ENCODE measurements around the gene NEUROD6.

The NEUROD6 gene

DNA sequence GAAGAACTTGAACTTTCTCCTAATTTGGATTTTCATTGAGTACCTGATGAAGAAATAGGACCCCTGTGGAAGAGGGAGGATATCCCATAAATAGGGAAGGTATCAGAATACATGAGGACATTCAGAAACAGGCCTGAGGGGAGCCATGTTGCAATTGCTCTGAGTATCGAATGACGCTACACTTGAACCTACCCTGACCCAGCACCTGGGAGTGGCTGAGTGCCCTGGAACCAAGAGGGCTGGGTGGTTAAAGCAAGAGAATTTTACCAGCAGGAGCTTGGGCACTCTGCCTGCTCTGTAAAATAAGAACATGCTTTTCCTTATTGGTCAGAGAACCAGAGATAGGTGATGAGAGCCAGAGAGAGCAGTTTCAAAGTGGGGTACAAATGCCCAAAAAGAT is 7.2 kb downstream of the NEUROD6 start:
- DNase-seq (ENCODE audit: low spot score) = no peak

DNA sequence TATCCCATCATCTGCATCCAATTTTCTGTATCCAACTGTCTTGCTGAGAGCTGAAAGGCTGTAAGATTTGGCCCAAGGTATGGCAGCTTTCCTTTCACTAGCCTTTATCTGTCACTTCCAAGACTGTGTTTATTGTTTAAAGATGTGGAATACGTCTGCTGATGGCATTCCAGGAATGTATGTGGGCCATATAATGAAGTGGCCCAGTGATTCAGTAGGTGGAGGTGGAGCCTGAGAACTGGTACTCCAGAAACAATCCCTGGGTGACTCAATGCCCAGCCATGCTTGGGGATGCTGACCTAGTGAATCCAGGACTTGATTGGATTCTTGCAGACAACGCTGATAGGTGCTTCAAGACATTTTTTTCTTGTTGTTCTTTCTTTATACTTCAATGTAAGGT is 13.5 kb downstream of the NEUROD6 start:
- no peak for DNase-seq (ENCODE audit: low spot score)

DNA sequence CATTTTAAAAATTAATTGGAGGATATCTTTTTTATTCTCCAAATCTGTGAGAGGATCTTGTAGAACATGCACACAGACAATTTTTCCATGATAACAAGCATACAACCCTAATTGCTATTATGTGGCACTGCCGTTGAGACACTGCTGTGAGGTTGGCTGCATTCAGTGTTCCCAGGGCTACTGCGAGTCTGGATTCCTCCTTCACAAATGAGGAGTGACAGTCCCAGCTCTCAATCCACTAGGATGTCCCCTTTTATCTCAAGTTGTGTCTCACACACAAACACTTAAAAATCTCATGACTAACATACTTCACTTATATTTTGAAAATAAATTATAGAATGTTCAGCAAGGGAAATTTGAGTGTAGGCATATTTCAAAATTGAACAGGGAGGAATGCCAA is 14.1 kb downstream of the NEUROD6 start:
- no peak for DNase-seq (ENCODE audit: low spot score)

DNA sequence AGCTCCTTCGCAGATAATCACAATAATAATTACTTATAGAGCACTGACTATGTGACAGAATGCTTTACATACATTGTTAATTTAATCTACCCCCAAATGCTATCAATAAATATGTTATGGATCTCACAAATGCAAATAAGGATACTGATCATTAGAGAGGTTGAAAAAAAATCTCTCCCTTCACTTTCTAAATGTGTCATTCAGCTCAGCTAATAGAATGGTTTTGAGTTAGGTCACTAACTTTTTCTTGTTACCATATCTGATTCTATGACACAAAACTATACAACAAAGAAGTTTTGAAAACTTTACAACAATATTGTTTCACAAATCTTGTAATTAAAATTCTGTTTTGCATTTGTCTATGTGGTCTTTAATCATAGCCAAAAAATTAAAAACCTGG is 17.4 kb downstream of the NEUROD6 start:
- no peak for DNase-seq (ENCODE audit: low spot score)

DNA sequence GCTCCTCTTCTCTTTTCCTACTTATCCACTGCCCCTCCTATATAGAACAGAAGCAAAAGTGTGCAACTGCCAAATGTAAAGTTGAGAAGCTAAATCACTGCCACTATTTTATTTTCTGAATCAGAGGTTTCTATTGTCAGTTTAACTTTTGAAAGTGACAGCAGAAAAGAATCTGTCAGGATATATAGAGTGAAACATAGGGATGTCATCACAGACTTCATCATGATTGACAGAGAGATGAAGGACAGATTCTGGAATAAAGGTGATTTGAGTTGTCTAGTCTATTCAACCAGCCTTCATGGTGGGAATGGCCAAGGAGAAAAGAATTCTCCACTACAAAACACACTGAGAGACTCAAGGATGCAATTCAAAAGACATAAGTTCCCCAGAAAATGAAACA is 19.9 kb downstream of the NEUROD6 start:
- DNase-seq (ENCODE audit: low spot score) = no peak

DNA sequence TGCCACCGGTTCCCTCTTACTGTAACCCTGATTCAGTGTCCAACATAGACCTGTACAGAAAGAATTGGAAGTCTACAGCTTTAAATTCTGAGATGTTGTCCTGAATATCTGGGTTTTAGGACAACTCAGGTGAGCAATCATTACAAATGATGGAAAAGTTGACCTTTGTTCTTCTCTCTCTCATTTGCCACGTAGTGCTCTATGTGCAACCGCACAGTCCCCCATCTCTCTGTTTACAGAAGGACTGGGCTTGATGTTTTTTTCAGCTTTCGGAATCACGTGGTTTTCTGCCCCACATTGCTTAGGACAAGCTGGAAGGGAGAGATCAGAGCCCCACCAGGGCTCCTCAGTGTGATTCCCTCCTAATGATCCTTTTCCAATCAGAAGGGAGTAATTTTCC is 22.2 kb downstream of the NEUROD6 start:
- no peak for DNase-seq (ENCODE audit: low spot score)

DNA sequence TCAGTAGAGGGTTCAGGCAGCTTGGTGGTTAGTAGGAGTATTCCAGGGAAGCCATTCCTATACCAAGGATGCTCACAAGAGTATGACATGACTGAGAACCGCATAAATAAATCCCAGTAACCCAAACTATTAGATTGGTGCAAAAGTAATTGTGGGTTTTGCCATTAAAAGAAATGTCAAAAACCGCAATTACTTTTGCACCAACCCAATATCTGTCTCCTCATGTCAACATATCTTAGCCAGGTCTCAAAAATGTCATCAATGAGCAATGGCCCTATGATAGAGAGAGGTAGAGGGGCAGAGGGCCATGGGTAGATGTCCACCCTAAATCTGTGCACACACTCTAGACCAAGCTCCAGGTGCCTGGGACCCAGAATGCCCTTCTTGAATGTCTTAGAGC is 23.6 kb downstream of the NEUROD6 start:
- DNase-seq (ENCODE audit: low spot score) = no peak

DNA sequence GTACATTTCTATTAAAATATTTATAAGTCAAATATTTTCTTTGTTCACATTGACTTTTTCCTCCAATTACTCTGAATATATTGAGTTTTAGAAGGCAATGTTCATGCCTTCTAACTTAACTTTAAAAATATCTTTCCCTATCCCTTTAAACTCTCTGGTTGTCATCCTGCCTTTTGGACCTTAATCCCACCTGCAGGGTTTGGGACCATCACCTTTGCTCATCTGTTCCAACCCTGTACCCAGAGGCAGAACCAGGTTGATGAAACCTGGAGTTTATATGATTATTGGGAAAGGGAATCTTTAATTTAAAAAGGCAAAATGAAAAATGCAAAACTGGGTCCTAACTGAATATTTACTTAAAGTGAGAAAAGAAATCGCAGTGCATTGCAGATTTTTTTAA is 24.8 kb downstream of the NEUROD6 start:
- no peak for DNase-seq (ENCODE audit: low spot score)

DNA sequence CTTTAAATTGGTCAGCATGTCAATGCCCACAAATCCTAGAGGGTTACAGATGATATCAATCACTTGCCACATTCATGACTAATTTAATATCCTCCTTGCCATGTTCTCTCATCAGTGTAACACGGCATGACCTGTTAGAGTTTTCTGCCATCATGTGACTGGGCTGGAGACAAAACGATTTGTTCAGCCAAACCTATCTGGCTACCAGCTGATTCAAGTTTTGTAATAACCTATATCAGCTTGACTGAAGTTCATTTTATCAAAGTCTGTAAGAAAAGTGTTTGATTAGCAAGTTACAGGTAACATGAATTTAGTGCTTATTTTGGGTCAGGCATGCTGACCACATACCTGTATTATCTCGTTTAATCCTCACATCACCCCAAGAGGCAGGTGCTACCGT is 25.7 kb downstream of the NEUROD6 start:
- no peak for DNase-seq (ENCODE audit: low spot score)

DNA sequence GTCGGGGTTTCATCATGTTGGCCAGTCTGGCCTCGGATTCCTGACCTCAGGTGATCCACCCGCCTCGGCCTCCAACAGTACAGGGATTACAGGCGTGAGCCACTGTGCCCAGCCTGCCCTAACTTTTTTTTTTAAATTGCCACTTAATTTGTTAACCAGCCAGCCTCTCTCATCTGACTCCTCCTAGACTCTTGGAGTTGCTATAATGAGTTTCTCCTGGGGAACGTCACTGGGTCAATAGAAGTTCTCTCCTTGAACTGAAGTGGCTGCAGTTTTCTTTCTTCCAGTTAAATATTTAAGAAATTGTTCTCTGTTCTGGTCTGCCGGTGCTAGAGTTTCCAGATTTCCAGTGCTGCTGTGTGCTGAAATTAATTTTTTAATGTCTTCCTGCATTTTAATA is 27.6 kb downstream of the NEUROD6 start:
- no peak for DNase-seq (ENCODE audit: low spot score)

DNA sequence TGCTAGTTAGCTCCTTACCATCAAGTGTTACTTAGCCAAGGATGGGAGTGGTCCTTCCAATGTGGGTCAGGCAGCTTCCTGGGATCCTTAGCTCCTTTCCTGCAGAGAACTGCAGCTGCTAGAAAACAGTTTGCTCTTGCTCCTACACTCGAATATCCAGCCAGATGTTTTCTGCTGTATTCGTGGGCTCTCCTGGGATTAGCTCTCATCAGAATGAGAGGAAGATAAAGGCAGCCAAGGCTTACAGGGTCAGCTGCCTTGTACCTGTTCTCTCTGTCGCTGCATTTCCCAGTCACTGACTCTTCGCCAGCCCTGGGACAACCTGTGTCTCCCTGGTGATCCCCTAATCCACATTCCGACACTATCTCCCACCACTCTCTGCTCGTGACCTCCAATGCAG is 29.0 kb downstream of the NEUROD6 start:
- no peak for DNase-seq (ENCODE audit: low spot score)

DNA sequence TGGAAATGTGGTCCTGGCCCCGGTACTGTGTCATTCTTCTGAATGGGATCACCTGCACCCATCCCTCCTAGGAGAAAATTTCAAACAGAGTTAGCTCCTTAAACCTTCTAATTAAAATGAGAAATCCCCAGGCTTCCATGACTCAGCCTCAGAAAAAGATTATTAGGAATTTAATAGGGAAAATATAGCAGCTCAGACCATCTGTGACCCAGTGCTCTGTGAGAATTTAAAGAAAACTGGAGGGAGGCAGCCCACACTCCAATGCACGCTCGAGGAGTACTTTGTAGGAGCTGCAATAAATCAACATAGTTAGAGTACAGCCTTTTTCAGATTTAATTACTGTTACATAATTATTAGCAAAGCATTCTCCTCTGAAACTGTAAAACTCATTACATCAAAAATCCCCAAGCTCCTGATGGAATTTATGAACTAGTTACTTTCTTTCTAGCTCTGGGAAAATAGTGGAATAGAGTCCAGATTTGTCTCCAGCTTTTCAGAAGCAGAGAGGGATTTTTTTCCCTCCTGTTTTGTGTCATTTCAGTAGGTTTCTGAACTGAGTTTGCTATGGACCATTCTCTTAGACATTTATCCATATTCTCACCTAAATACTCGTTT is 30.1 kb downstream of the NEUROD6 start:
- DNase-seq (ENCODE audit: low spot score) = no peak

DNA sequence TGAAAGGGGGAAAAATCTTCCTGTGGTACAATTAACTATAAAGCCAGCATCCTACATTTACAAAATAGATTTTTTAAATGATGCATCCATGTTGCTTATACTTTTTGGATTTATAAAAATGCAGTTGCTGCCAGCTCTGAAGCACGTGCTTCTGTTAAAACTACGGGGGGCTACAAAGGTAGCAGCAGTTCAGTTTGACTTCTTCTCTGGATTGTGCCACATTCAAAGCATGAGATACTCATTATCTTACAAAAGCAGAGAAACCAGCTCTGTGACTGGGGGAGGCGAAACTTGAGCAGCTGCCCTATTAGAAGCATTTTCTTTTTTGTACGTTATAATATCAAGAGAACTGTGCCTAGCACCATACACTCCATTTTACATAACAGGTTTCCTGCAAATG is 31.1 kb downstream of the NEUROD6 start:
- no peak for DNase-seq (ENCODE audit: low spot score)

DNA sequence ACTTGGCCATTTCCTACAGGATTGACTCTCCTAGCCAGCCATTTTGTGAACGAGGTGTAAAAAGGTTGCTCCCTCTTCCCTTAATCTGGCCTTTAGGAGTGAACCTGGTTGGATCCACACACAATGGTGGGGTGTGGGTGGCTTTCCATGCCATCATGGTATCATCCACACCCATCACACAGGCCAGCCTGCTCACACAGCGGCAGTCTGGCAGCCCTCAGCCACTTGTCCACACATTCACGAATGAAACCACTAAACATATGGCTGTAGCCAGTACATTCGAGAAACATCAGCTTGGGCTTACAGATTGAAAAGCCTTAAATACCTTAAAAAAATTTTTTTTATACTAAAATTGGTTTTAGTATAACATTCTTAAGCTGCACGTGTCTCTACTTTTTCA is 31.9 kb downstream of the NEUROD6 start:
- no peak for DNase-seq (ENCODE audit: low spot score)

DNA sequence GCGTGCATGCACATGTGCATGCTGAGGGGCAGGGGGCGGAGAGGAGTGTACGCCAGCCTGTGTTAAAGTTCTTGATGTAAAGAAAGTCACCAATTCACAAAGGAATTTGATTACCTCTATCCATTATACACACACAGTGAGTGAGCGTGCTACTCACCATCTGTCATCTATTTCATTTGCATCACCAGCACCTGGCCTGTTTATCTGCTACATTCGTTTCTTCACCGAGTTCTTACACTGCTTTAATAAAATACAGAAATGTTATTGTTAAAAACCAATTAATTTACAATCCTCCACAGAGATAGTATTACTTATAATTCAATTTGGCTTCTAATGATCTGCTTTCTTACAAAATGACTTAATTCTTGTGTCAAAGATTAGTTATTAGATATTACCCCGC is 32.6 kb downstream of the NEUROD6 start:
- DNase-seq (ENCODE audit: low spot score) = no peak

DNA sequence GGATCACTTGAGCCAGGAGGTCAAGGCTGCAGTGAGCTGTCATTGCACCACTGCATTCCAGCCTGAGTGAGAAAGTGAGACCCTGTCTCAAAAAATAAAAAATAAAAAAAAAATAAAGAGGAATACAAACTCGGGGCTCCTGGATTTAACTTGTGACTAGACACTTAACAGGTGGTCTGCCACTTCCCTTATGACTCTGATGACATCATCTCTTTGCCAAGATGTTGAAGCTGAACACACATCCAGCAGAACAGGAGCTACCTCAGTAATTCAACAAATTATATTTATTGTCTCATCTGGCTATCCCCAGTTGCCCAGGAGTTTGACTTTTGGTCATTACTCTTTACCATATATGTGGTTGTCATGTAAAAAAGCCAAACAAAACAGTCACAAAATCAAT is 35.3 kb downstream of the NEUROD6 start:
- no peak for DNase-seq (ENCODE audit: low spot score)

DNA sequence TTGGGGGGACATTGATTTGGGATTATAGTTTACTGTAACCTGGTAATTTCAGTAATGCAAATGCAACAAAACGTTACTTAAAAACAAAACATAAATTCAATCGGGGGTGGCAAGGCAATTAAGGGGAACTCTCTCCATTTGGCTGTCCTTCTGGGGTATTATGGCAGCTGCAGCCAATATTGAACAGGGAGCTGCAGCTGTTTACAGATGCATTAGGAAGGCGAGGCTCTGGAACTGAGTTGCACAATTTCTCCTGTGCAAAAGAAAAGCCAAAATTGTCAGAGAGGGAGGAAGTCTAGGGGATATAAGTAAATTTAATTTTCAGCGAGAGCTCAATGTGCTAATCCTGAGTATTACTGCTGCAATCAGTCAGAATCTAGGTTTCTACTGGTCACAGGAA is 36.1 kb downstream of the NEUROD6 start:
- no peak for DNase-seq (ENCODE audit: low spot score)

DNA sequence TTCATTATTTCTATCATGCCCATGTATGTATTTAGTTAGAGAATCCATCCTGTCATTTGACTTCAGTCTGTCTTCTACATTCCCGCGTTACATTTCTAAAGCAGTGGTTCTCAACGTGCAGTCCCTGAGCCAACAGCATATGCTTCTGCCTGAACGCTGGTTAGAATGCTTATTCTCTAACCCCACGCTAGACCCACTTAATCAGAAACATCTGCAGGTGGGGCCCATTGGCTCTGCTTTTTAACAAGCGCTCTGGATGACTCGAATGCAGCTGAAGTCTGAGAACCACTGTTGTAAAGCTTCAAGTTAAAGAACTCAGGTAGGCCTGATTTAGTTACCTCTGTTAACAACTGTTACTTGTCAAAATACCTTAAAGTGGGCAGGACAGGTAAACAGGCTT is 38.2 kb downstream of the NEUROD6 start:
- DNase-seq (ENCODE audit: low spot score) = no peak

DNA sequence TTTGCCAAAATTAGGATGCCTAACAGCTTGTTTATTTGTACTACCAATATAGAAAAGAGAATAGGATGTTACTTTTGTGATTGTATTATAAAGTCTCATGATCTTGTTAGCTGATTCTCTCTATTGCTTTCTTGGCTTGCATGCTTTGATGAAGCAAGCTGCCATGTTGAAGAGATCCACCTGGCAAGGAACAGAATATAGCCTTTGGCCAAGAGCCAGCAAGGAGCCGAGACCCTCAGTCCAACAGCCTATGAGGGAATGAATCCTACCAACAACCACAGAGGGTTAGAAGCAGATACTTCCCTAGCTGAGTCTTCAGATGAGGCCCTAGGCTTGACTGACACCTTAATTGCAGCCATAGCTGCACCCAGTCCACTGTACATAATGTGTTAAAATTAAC is 41.2 kb downstream of the NEUROD6 start:
- DNase-seq (ENCODE audit: low spot score) = no peak

DNA sequence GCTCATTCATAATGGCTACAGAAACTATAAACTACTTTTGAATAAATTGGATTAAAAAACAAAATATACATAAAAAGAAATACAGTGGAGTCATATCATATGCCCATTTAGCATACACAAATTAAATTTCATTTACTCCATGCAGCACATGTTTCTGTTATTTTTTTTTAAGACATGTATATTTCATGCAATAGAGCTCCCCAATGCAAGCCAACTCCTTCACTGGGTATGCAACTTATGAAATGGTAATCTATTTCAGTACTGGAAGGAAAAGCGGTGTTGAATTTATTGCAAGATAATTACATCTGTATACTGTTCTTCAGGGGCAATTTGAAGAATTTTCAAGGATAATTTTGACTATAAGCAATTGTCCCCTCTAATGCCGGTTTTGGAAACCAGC is 49.9 kb downstream of the NEUROD6 start:
- no peak for DNase-seq (ENCODE audit: low spot score)

Data from left forelimb (tissue), 1 donor.